Memory B cell (primary cell): ENCODE results near the gene PELI1.

Experiments used
- ATAC-seq: fragments of 150-1000 bp; cut with Tn5 transposase; 2 replicates; pipeline ENCODE4 v1.10.0; 2021; ENCODE audit warnings: low read depth, mild to moderate bottlenecking, moderate library complexity
- DNase-seq, 2 donors: peaks; one replicate each; pipeline ENCODE4 v3.0.0; 2022; ENCODE audit warnings: low spot score in 2 of 2
- H3K27ac Mint-ChIP-seq: one replicate; pipeline ENCODE4 v1.8.0; 2022; ENCODE audit warnings: mild to moderate bottlenecking, moderate library complexity, mixed read lengths
- H3K27me3 Mint-ChIP-seq: one replicate; pipeline ENCODE4 v1.8.0; 2022; ENCODE audit warnings: mixed read lengths
- H3K36me3 Mint-ChIP-seq: one replicate; pipeline ENCODE4 v1.8.0; 2022; ENCODE audit warnings: mild to moderate bottlenecking, mixed read lengths
- H3K4me1 Mint-ChIP-seq: one replicate; pipeline ENCODE4 v1.8.0; 2022; ENCODE audit warnings: mixed read lengths
- H3K4me3 Mint-ChIP-seq: one replicate; pipeline ENCODE4 v1.8.0; 2022; ENCODE audit warnings: mild to moderate bottlenecking, moderate library complexity, mixed read lengths
- H3K9me3 Mint-ChIP-seq: one replicate; pipeline ENCODE4 v1.8.0; 2022; ENCODE audit warnings: mixed read lengths

Gene PELI1

DNA sequence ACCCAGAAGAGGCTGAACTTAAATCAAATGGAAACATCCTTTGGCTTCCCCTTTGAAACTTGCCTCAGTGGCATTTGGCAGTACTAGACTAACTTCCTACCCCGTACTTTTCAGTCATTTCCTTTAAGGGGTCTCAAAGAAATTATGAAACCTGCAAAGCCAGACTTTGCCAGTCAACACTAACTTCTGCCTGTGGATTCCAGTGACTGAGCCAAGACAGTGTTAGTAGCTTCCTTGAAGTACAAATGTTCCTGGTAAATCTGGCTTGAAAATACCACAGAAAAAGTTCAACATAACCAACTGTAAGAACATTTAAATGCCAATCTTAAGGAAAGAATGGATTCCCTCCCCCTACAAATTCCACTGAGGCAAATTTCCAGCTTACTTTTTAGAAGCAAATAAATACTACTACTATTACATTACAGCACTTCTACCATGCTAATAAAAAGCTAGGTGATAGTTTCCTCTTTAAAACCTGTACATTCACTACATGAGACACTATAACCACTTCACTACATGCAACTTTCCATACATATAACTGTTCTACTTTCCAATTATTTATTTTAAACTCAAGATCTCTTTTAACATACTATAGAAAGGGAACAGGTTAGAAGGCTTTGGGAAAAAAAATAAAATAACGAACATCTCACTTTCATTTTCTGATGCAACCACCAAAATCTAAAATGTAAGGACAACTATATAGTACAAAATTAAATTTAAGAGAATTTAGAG lies 2.4 kb downstream of the PELI1 start:
- H3K27me3 Mint-ChIP-seq: no peaks in the 10 kb centered on the region
- peaks cover 49% of the 10 kb centered on the region for H3K4me1 Mint-ChIP-seq
- H3K27ac Mint-ChIP-seq: peak overlapping the region; percentile 99
- H3K4me3 Mint-ChIP-seq: peak overlapping the region; percentile 83
- DNase-seq (no peak), ATAC-seq (no peak)
- no peaks in the 10 kb centered on the region for H3K9me3 Mint-ChIP-seq
- peaks cover 5% of the 10 kb centered on the region for H3K36me3 Mint-ChIP-seq

DNA sequence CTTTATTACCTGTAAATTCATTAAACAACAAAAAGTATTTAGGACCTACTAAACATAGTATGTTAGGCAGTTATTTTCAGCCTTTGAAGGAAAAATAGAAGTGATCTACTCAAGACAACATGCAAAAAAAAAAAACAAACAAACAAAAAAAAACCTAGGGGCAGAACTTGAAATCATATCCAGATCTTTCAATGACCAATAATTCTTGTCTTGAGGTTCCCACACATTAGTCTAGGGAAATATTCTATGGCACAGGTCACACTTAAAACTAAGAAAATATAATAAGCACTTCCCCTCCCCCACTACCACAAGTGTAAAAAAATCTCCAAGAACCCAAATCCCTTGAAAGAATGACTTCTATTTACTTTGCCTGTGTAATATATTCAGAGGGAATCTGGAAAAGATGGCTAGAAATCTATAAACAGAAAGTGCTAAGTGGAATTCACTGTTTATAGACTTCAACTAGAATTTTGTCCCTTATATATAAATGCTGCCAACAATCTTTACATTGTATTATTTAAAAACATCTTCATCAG lies 3.5 kb downstream of the PELI1 start:
- H3K4me3 Mint-ChIP-seq: peak overlapping the region; percentile 49

DNA sequence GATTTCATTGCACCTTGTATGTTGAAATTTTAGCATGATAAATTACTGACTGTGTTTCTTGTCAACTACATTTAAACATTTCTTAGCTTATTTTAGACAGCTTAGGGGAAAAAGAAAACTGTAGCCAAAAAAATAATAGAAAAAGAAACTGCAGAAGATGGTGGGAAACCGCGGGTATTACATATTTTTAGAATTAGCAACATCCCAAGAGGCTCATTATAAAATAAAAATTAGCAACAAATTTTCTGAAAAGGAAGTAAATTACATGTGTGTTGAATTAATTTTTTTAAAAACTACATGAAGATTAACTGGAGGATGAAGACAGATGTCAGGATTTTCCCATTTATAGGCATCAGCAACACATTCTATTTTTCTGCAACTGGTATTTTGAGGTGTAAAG lies 4.3 kb downstream of the PELI1 start:
- Mint-ChIP-seq H3K4me3 (no peak overlapping the region), H3K27me3 (no peaks in the 10 kb centered on the region), H3K27ac (no peak overlapping the region), H3K36me3 (peaks cover 9% of the 10 kb centered on the region), H3K9me3 (no peaks in the 10 kb centered on the region), H3K4me1 (peaks cover 54% of the 10 kb centered on the region)
- ATAC-seq (no peak), DNase-seq (no peak)

More for the DNA sequence above, 3.5 kb downstream of the PELI1 start:
- ATAC-seq (no peak), DNase-seq (no peak)
- H3K9me3 Mint-ChIP-seq: no peaks in the 10 kb centered on the region
- peaks cover 51% of the 10 kb centered on the region for H3K4me1 Mint-ChIP-seq
- no peak overlapping the region for H3K27ac Mint-ChIP-seq
- H3K27me3 Mint-ChIP-seq: no peaks in the 10 kb centered on the region
- peaks cover 7% of the 10 kb centered on the region for H3K36me3 Mint-ChIP-seq

DNA sequence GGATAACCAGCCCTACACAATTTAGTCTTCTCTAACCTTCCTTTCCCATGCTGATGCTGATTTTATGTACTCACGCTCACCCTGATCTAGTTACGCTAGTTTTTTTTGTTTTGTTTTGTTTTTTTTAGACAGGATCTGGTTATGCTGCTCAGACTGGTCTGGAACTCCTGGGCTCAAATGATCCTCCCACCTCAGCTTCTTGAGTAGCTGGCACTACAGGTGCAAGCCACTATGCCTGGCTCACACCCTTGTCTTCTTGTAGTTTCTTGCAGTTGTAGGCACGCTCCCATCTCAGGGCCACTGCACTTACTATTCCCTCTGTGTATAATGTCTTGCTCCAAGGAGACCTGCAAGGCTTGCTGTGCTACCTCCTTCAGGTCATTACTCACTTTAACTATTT lies 6.2 kb downstream of the PELI1 start:
- H3K4me1 Mint-ChIP-seq: peaks cover 52% of the 10 kb centered on the region
- peaks cover 11% of the 10 kb centered on the region for H3K36me3 Mint-ChIP-seq
- peak overlapping the region; percentile 42 for H3K27ac Mint-ChIP-seq
- ATAC-seq: peak; percentile 16
- H3K9me3 Mint-ChIP-seq: no peaks in the 10 kb centered on the region
- no peak for DNase-seq
- H3K27me3 Mint-ChIP-seq: no peaks in the 10 kb centered on the region
- H3K4me3 Mint-ChIP-seq: peak overlapping the region; percentile 47

DNA sequence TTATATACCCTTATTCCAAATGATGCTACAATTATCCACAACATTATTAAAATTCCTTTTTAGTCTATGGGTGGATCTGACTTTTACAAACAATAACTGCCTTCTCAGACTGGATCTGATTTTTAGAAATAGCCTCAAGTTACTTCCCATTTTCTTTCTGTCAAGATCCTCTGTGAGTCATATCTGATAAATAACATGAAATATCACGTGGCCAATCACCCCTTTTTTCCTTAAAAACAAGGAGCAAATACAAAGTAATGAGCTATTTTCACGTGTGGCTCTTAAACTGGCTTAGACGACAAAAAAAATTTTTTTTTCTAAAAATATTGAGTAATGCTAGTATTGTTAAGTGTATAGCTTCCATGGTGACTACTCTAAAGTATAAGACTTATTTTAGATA lies 6.7 kb downstream of the PELI1 start:
- H3K4me3 Mint-ChIP-seq: no peak overlapping the region
- H3K9me3 Mint-ChIP-seq: no peaks in the 10 kb centered on the region
- peaks cover 52% of the 10 kb centered on the region for H3K4me1 Mint-ChIP-seq
- ATAC-seq: no peak
- DNase-seq: no peak
- peaks cover 12% of the 10 kb centered on the region for H3K36me3 Mint-ChIP-seq
- H3K27ac Mint-ChIP-seq: peak overlapping the region; percentile 42
- no peaks in the 10 kb centered on the region for H3K27me3 Mint-ChIP-seq

DNA sequence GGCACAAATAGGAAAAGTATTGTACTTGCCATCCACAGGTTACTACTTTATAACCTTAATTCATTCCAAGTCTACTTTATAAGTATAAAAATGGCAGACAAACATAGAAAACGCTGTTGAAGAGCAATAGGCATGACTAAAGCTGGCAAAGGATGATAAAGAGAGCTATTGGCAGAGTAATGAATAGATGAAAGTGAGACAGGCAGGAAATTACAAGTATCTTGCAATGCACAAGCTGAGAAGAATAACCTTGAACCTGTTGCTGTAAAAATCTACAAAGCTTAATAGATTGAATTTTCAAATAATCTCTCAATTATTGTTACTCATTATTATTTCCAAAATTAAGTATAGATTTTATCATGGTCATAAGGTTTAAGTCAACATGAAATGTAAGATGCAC lies 8.8 kb downstream of the PELI1 start:
- H3K4me3 Mint-ChIP-seq: no peak overlapping the region
- DNase-seq: no peak
- no peaks in the 10 kb centered on the region for H3K27me3 Mint-ChIP-seq
- peaks cover 41% of the 10 kb centered on the region for H3K4me1 Mint-ChIP-seq
- H3K27ac Mint-ChIP-seq: no peak overlapping the region
- H3K9me3 Mint-ChIP-seq: no peaks in the 10 kb centered on the region
- ATAC-seq: no peak
- H3K36me3 Mint-ChIP-seq: peaks cover 18% of the 10 kb centered on the region

DNA sequence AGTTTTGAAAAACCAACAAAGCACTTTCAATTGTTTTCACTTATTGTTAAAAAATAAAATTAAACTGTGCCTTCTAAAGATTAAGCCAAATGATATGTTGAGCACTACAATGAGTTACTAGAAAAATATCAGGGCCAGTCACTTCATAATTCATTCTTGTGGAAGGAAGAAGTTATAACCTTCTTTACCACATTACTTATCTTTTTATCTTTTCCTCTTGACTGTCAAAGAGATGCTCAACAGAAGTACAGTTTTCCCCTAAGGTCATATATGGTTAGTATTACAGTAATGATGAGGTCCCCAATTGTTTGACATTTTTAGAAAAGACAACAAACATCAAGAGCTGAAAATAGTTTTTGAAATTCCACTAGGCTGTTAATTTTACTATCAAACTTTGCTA lies 9.4 kb downstream of the PELI1 start:
- DNase-seq (no peak), ATAC-seq (no peak)
- Mint-ChIP-seq H3K4me3 (no peak overlapping the region), H3K27me3 (no peaks in the 10 kb centered on the region), H3K27ac (peak overlapping the region; percentile 60), H3K36me3 (peaks cover 16% of the 10 kb centered on the region), H3K4me1 (peaks cover 37% of the 10 kb centered on the region), H3K9me3 (no peaks in the 10 kb centered on the region)

DNA sequence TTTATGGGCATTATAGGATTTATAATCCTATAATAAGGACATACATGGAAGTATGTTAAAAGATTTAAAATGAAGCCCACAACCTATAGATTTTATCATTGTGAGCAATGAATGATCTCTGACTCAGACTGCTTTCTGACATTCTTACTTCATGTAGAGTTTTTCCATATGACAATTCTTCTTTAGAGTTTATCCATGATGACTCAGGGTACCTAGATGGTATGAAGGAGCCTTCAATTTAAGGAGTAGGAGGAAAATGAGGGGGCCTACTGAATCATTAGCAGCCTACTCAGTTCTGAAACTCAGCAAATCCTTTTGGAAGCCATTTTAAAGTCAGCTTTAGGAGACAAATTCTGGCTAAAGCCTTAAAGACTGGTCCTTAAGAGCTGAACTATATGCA lies 10.4 kb downstream of the PELI1 start:
- H3K9me3 Mint-ChIP-seq: no peaks in the 10 kb centered on the region
- peaks cover 34% of the 10 kb centered on the region for H3K4me1 Mint-ChIP-seq
- no peaks in the 10 kb centered on the region for H3K27me3 Mint-ChIP-seq
- ATAC-seq (no peak), DNase-seq (no peak)
- H3K27ac Mint-ChIP-seq: no peak overlapping the region
- H3K36me3 Mint-ChIP-seq: peaks cover 17% of the 10 kb centered on the region
- no peak overlapping the region for H3K4me3 Mint-ChIP-seq

DNA sequence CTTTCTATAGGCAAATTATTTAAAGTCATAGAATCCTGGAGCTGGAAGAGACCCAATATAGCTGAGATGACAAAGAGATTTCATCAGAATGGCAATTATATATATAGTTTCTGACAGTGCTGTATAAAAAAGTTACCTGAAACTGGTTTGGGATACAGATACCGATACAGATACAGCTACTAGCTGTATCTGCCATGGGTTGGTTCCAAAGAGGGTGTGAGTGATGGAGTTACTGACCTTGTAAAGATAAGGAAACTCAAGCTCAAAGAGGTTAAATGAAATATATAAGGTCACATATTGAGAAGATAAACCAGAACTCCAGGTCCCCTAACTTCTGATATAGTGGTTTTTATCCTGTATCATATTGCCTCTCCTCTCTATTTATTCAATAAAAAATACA lies 10.9 kb downstream of the PELI1 start:
- no peak for DNase-seq
- ATAC-seq: no peak
- no peak overlapping the region for H3K4me3 Mint-ChIP-seq
- H3K27ac Mint-ChIP-seq: peak overlapping the region; percentile 46
- no peaks in the 10 kb centered on the region for H3K9me3 Mint-ChIP-seq
- peaks cover 15% of the 10 kb centered on the region for H3K36me3 Mint-ChIP-seq
- H3K4me1 Mint-ChIP-seq: peaks cover 34% of the 10 kb centered on the region
- H3K27me3 Mint-ChIP-seq: no peaks in the 10 kb centered on the region

DNA sequence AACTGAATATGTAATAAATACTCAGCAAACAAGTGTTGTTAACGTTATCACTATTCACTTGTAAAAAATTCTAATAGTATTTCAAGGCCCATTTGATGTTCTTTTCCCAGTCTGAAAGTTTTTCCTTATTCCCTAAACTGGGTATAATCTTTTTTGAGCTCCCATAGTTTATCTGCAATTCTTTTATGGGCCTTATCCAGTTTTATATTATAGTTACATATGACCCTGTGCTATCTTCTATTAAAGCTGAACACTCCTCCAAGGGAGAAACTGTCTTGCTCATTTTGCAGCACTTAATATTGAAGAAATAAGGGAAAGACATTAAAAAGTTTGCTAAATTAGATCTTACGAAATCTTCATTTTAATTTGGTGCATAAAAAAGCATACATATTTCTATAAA lies 13.9 kb downstream of the PELI1 start:
- no peaks in the 10 kb centered on the region for H3K27me3 Mint-ChIP-seq
- H3K9me3 Mint-ChIP-seq: no peaks in the 10 kb centered on the region
- no peak overlapping the region for H3K27ac Mint-ChIP-seq
- no peak overlapping the region for H3K4me3 Mint-ChIP-seq
- H3K36me3 Mint-ChIP-seq: peaks cover 14% of the 10 kb centered on the region
- H3K4me1 Mint-ChIP-seq: peaks cover 27% of the 10 kb centered on the region
- ATAC-seq (no peak), DNase-seq (no peak)

DNA sequence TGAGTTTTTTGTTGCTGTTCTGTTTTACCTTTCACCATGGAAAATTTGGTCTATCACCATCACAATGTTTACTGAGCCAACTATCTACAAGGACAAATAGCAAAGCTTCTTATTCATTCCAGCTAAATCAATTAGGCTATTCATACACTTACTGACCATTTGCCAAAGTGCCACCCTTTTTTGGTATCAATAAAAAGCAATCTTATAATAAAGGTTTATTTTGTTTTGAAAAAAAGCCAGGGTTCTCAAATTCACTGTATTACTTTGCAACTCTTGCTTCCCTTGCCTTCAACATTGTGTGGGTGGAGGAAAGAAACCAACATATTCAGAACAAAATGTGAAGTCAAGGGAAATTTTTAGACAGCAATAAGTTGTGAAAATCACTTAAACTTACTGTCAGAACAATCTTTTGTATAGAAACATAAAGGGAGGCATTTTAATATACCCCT lies 15.3 kb downstream of the PELI1 start:
- Mint-ChIP-seq H3K4me1 (peaks cover 25% of the 10 kb centered on the region), H3K27ac (no peak overlapping the region), H3K27me3 (no peaks in the 10 kb centered on the region), H3K36me3 (peaks cover 15% of the 10 kb centered on the region), H3K9me3 (peaks cover 1% of the 10 kb centered on the region), H3K4me3 (no peak overlapping the region)
- ATAC-seq: no peak
- no peak for DNase-seq

DNA sequence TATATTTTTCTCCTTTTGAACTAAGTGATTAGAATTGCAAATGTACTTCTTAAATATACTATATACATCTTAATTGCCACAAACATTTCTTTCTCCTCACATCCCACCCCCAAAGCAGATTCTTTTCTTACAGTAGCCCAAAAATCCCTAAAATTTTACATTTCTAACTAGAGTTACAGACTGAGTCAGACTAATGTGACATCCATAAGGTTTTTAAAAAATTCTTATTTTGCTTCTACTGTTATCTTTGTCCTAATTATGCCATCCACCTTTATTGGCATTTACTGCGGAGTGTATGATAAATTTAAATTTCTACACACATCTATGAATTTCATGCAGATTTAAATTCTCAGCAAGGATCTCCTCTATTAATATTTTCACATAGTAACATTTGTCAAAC lies 15.8 kb downstream of the PELI1 start:
- Mint-ChIP-seq H3K36me3 (peaks cover 18% of the 10 kb centered on the region), H3K4me1 (peaks cover 27% of the 10 kb centered on the region), H3K27me3 (no peaks in the 10 kb centered on the region), H3K4me3 (no peak overlapping the region), H3K27ac (no peak overlapping the region), H3K9me3 (peaks cover 3% of the 10 kb centered on the region)
- DNase-seq (no peak), ATAC-seq (no peak)

DNA sequence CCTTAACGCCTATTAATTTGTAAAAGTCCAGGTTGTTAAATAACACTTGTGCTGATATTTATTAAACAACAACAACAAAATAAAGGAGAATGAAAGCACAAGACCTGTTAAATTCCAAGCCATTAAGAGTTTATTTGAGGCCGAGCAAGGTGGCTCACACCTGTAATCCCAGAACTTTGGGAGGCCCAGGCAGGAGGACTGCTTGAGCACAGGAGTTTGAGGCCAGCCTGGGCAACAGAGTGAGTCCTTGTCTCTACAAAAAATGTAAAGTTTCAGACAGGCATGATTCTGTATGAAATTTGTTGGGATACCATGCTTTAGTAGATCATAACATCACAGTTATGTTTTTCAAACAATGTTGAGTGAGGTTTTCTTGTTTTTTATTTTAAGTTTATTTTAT lies 17.1 kb downstream of the PELI1 start:
- Mint-ChIP-seq H3K27me3 (no peaks in the 10 kb centered on the region), H3K4me1 (peaks cover 26% of the 10 kb centered on the region), H3K36me3 (peaks cover 18% of the 10 kb centered on the region), H3K27ac (no peak overlapping the region), H3K9me3 (peaks cover 3% of the 10 kb centered on the region), H3K4me3 (no peak overlapping the region)
- no peak for DNase-seq
- ATAC-seq: no peak

DNA sequence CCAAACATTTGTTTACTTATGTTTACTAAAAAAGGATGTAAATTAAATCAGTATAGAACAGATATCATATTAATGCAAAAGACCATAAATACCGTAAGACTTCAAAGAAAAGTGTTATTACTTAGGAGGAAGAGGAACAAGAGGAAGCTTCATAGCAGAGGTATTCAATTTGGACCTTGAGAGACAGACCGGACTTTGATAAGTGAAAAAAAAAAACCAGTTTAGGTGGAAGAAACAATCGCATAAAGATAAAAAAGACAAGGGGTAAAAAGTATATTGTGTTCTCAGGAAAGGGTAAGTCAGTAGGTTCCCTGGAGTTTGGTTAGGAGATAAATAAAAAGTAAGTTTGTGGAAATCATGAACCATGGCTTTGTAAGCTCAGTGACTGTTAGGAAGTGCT lies 17.6 kb downstream of the PELI1 start:
- DNase-seq (no peak), ATAC-seq (no peak)
- Mint-ChIP-seq H3K4me1 (peaks cover 25% of the 10 kb centered on the region), H3K36me3 (peaks cover 15% of the 10 kb centered on the region), H3K4me3 (no peak overlapping the region), H3K9me3 (peaks cover 3% of the 10 kb centered on the region), H3K27ac (peak overlapping the region; percentile 62), H3K27me3 (no peaks in the 10 kb centered on the region)

DNA sequence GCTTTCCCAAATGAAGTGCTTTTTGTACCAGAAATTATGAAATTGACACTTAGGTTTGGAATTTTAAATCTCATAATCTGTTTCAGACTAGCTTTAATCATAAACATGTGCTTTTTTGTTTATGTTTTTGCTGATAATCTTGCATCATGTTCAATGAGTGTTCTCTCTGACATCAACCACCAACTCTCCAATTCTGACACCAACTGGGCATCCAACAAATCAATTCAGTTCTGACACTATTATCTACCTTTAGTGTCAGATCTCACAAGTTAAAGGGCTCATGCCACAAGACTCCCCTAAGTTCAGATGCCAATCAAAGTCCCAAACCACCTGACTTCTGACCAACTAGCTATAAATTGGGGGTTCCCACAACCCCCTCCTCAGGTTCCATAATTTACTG lies 19.6 kb downstream of the PELI1 start:
- Mint-ChIP-seq H3K4me1 (peaks cover 32% of the 10 kb centered on the region), H3K36me3 (peaks cover 17% of the 10 kb centered on the region), H3K4me3 (no peak overlapping the region), H3K27me3 (no peaks in the 10 kb centered on the region), H3K27ac (no peak overlapping the region), H3K9me3 (peaks cover 3% of the 10 kb centered on the region)
- DNase-seq (no peak), ATAC-seq (no peak)
